B cell (primary cell): Measurements from ENCODE around the gene EFNA1. TPM values are rescaled to one million over a fixed set of nuclear protein-coding genes. Genes with fewer than 3 reads are reported as not detected.

Source experiments
- ATAC-seq: fragments of 200-7000 bp; cut with Tn5 transposase; one replicate; pipeline ENCODE4 v1.10.0; 2021; ENCODE audit warnings: low read depth, mild to moderate bottlenecking, moderate number of reproducible peaks, moderate library complexity
- CTCF ChIA-PET: fragments of 350-600 bp; sonication (Branson Sonifier 250); formaldehyde crosslinking; loops from one replicate; lab custom pipeline; 2021; ENCODE audit warnings: antibody characterized with exemption, inconsistent platforms; lab: Charles Lee
- POLR2A ChIA-PET: fragments of 350-600 bp; sonication (Branson Sonifier 250); formaldehyde crosslinking; loops from one replicate; lab custom pipeline; 2021; ENCODE audit warnings: antibody characterized with exemption; lab: Charles Lee
- DNase-seq: peaks from one replicate; pipeline ENCODE4 v3.0.0; 2013
- H2AFZ ChIP-seq: 2 replicates; pipeline ENCODE4 v1.6.1; 2012; ENCODE audit warnings: mild to moderate bottlenecking, low read depth, low read length; ENCODE audit not compliant: insufficient read depth, poor library complexity, severe bottlenecking
- H3K27ac ChIP-seq, 2 donors: 1 replicate in 1 of 2; 2 replicates in 1 of 2; pipeline ENCODE4 v1.5.1; 2012 to 2013; ENCODE audit warnings: low read length in 2 of 2, mild to moderate bottlenecking in 2 of 2, moderate library complexity in 1 of 2
- H3K27me3 ChIP-seq, 4 experiments: fragments of 200-600 bp in 1 of 4; sonication (generic) in 1 of 4; replicated peaks in 1 of 4; 1 replicate in 2 of 4; 2 replicates in 2 of 4; pipeline versions ENCODE4 v1.6.1 to v1.7.0; 2013 to 2016; ENCODE audit warnings: low read length in 3 of 4, mild to moderate bottlenecking in 2 of 4, mixed read lengths in 1 of 4, moderate library complexity in 1 of 4; ENCODE audit not compliant: insufficient read depth in 4 of 4, control insufficient read depth in 3 of 4; ENCODE audit errors: control extremely low read depth in 1 of 4
- H3K36me3 ChIP-seq, 2 experiments: replicated peaks in 1 of 2; 1 replicate in 1 of 2; 2 replicates in 1 of 2; pipeline versions ENCODE4 v1.6.1 to v1.7.1; 2013; ENCODE audit warnings: low read length in 1 of 2; ENCODE audit not compliant: insufficient read depth in 2 of 2, control insufficient read depth in 1 of 2; ENCODE audit errors: control extremely low read depth in 1 of 2, extremely low read depth in 1 of 2
- H3K4me1 ChIP-seq, 2 donors: fragments of 200-600 bp in 1 of 2; sonication (generic) in 1 of 2; 1 replicate in 1 of 2; 2 replicates in 1 of 2; pipeline versions ENCODE4 v1.5.1 to v1.6.1; 2013 to 2017; ENCODE audit warnings: low read length in 2 of 2; ENCODE audit not compliant: control insufficient read depth in 2 of 2, insufficient read depth in 2 of 2
- H3K4me2 ChIP-seq: replicated peaks from 2 replicates; pipeline ENCODE3; 2012; ENCODE audit warnings: mild to moderate bottlenecking, low read depth, low read length; ENCODE audit not compliant: poor library complexity, severe bottlenecking
- H3K4me3 ChIP-seq, 5 experiments: fragments of 200-600 bp in 1 of 5; sonication (generic) in 1 of 5; 1 replicate in 3 of 5; 2 replicates in 2 of 5; pipeline versions ENCODE4 v1.5.1 to v1.7.0; 2011 to 2016; ENCODE audit warnings: low read length in 4 of 5, mild to moderate bottlenecking in 4 of 5, low read depth in 2 of 5, control low read depth in 1 of 5, moderate library complexity in 1 of 5; ENCODE audit not compliant: insufficient read depth in 1 of 5; ENCODE audit errors: control extremely low read depth in 1 of 5, extremely low read depth in 1 of 5
- H3K79me2 ChIP-seq: fragments of 200-600 bp; sonication (generic); one replicate; pipeline ENCODE4 v1.6.0; 2016; ENCODE audit warnings: low read length; ENCODE audit not compliant: control insufficient read depth, insufficient read depth
- H3K9ac ChIP-seq: fragments of 200-600 bp; sonication (generic); 2 replicates; pipeline ENCODE4 v1.6.1; 2017; ENCODE audit warnings: mild to moderate bottlenecking, low read length, moderate library complexity
- H3K9me3 ChIP-seq, 3 donors: one replicate each; pipeline versions ENCODE4 v1.6.1 to v1.7.1; 2013; ENCODE audit warnings: low read length in 2 of 3; ENCODE audit not compliant: control insufficient read depth in 2 of 3, insufficient read depth in 1 of 3; ENCODE audit errors: control extremely low read depth in 1 of 3
- H4K20me1 ChIP-seq: 2 replicates; pipeline ENCODE4 v1.6.0; 2012; ENCODE audit warnings: mild to moderate bottlenecking, low read length; ENCODE audit not compliant: insufficient read depth, control insufficient read depth, poor library complexity, severe bottlenecking
- H3K27ac Mint-ChIP-seq: one replicate; pipeline ENCODE4 v1.8.0; 2021; ENCODE audit warnings: mixed read lengths
- H3K27me3 Mint-ChIP-seq: one replicate; pipeline ENCODE4 v1.8.0; 2021; ENCODE audit warnings: mixed read lengths
- H3K4me1 Mint-ChIP-seq: one replicate; pipeline ENCODE4 v1.8.0; 2021; ENCODE audit warnings: mixed read lengths
- H3K4me3 Mint-ChIP-seq: one replicate; pipeline ENCODE4 v1.8.0; 2021; ENCODE audit warnings: mixed read lengths
- H3K9me3 Mint-ChIP-seq: one replicate; pipeline ENCODE4 v1.8.0; 2022; ENCODE audit warnings: mixed read lengths; ENCODE audit not compliant: insufficient read depth
- EZH2 ChIP-seq: IDR thresholded peaks from 2 replicates; pipeline ENCODE4 v1.6.1; 2012; ENCODE audit warnings: borderline replicate concordance, low read depth, mild to moderate bottlenecking, moderate library complexity, low read length; ENCODE audit not compliant: insufficient read depth, poor library complexity, severe bottlenecking
- WGBS: methylation state at CpG from one replicate; pipeline ENCODE4 v1.1.5; 2013; ENCODE audit warnings: missing lambda C conversion rate; ENCODE audit not compliant: insufficient coverage; 5-methylcytosine and 5-hydroxymethylcytosine counted together
- intact Hi-C: fragments of 100-400 bp; cut with micrococcal nuclease; formaldehyde crosslinking; loops from one replicate; pipeline ENCODE4 v1.10.0; 2022
- polyA plus RNA-seq: library from polyadenylated mRNA; depleted of rRNA; stranded (reverse); fragments of >200 nt; gene quantifications from 2 replicates; pipeline ENCODE4 v1.2.3, GENCODE V29; 2012
- total RNA-seq, 2 donors: library from RNA; stranded (reverse); fragments of 120-200 nt in 1 of 2; gene quantifications; 1 replicate in 1 of 2; 2 replicates in 1 of 2; pipeline versions ENCODE4 v1.2.3 to v1.2.4, GENCODE V29; 2013 to 2022
- TF ChIP-seq, protein P1 (sequence below): fragments of 200-600 bp; IDR thresholded peaks from one replicate; pipeline ENCODE4 v1.8.0; 2022; ENCODE audit warnings: antibody characterized with exemption, mild to moderate bottlenecking

The EFNA1 gene
- total and polyA plus RNA-seq, 2 donors (not counting 1 experiment from before 2014, with no cell fraction given), result 0.28 TPM; not detected in 1

DNA sequence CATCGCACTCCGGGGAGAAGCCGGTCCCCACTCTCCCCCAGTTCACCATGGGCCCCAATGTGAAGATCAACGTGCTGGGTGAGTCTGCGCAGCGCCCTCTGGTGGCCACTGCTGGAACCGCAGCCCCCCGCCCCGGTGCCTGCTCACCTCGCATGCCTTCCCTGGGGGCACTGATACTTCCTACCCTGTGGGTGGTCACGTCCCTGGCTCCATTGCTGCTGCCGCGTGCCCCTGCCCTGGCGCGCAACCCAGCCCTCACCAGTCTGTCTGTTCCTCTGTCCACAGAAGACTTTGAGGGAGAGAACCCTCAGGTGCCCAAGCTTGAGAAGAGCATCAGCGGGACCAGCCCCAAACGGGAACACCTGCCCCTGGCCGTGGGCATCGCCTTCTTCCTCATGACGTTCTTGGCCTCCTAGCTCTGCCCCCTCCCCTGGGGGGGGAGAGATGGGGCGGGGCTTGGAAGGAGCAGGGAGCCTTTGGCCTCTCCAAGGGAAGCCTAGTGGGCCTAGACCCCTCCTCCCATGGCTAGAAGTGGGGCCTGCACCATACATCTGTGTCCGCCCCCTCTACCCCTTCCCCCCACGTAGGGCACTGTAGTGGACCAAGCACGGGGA lies 41.4 kb upstream of the EFNA1 start:
- Histone ChIP-seq H4K20me1 (peaks cover 32% of the 10 kb centered on the region), H3K79me2 (no peaks in the 10 kb centered on the region), H3K36me3 (no peaks in the 10 kb centered on the region), H3K9ac (peak overlapping the region; percentile 85), H3K4me2 (peak overlapping the region; percentile 98), H3K4me3 (peak overlapping the region in 4 of 5 experiments; percentile 64 to 80 (median 76)), H3K27ac (no peak overlapping the region), H2AFZ (peak overlapping the region; percentile 92), H3K9me3 (peaks cover 0 to 18% (median 0%) of the 10 kb centered on the region in 3 donors), H3K4me1 (peaks cover 48 to 51% of the 10 kb centered on the region in 2 donors), H3K27me3 (peaks cover 0 to 37% (median 29%) of the 10 kb centered on the region in 4 experiments)
- TF ChIP-seq, protein P1, sequence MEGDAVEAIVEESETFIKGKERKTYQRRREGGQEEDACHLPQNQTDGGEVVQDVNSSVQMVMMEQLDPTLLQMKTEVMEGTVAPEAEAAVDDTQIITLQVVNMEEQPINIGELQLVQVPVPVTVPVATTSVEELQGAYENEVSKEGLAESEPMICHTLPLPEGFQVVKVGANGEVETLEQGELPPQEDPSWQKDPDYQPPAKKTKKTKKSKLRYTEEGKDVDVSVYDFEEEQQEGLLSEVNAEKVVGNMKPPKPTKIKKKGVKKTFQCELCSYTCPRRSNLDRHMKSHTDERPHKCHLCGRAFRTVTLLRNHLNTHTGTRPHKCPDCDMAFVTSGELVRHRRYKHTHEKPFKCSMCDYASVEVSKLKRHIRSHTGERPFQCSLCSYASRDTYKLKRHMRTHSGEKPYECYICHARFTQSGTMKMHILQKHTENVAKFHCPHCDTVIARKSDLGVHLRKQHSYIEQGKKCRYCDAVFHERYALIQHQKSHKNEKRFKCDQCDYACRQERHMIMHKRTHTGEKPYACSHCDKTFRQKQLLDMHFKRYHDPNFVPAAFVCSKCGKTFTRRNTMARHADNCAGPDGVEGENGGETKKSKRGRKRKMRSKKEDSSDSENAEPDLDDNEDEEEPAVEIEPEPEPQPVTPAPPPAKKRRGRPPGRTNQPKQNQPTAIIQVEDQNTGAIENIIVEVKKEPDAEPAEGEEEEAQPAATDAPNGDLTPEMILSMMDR, result peak; percentile 98
- no peak for TF ChIP-seq EZH2
- CTCF ChIA-PET, result interaction anchor here (0.9 to 5.5 kb wide), 15 partner anchors 9 to 606 kb away, joined by 4 to 184 read pairs (median 21); partner anchors contain the start of genes ADAM15, EFNA4, KRTCAP2 and SLC50A1
- peak overlapping the region; percentile 86 for H3K27ac Mint-ChIP-seq
- DNase-seq (peak; percentile 89), ATAC-seq (peak; percentile 12)
- intact Hi-C loops, result loop anchor here (5.0 kb wide), 1 partner anchor 191 kb away; the partner anchor contains the start of gene HCN3
- peak overlapping the region; percentile 91 for H3K4me3 Mint-ChIP-seq
- peaks cover 42% of the 10 kb centered on the region for H3K4me1 Mint-ChIP-seq
- WGBS, result 11% methylated on average over 16 of the region's 24 CpGs
- peaks cover 27% of the 10 kb centered on the region for H3K27me3 Mint-ChIP-seq
- H3K9me3 Mint-ChIP-seq, result no peaks in the 10 kb centered on the region
- POLR2A ChIA-PET, result interaction anchor here (0.7 to 1.5 kb wide), 3 partner anchors 35 to 87 kb away, joined by 3 to 6 read pairs (median 3); partner anchors contain the start of genes ADAM15 and KRTCAP2
